ENCODE data around the gene SPOP. TPM values are rescaled to one million over a fixed set of nuclear protein-coding genes. Genes with fewer than 3 reads are reported as not detected.

Gene SPOP
- total RNA-seq, 1 experiment from 2014 or later: 52.3 TPM

GRCh38 chr17:49579522-49579921 lies 98.4 kb downstream of the SPOP start:
- TF ChIP-seq, protein P1, sequence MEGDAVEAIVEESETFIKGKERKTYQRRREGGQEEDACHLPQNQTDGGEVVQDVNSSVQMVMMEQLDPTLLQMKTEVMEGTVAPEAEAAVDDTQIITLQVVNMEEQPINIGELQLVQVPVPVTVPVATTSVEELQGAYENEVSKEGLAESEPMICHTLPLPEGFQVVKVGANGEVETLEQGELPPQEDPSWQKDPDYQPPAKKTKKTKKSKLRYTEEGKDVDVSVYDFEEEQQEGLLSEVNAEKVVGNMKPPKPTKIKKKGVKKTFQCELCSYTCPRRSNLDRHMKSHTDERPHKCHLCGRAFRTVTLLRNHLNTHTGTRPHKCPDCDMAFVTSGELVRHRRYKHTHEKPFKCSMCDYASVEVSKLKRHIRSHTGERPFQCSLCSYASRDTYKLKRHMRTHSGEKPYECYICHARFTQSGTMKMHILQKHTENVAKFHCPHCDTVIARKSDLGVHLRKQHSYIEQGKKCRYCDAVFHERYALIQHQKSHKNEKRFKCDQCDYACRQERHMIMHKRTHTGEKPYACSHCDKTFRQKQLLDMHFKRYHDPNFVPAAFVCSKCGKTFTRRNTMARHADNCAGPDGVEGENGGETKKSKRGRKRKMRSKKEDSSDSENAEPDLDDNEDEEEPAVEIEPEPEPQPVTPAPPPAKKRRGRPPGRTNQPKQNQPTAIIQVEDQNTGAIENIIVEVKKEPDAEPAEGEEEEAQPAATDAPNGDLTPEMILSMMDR (IDR thresholded peaks at IDR 0.05; ENCODE audit: unreplicated experiment): no peak
- no peak for DNase-seq (ENCODE audit: unreplicated experiment)
- intact Hi-C loops (cut with micrococcal nuclease): no loop called here
- Mint-ChIP-seq H3K27ac (ENCODE audit: low read depth, unreplicated experiment) (no peak overlapping the region), H3K4me1 (ENCODE audit: insufficient read depth, unreplicated experiment) (peaks cover 10% of the 10 kb centered on the region), H3K36me3 (ENCODE audit: insufficient read depth, unreplicated experiment) (no peaks in the 10 kb centered on the region), H3K4me3 (ENCODE audit: unreplicated experiment) (no peak overlapping the region), H3K9me3 (ENCODE audit: unreplicated experiment) (no peaks in the 10 kb centered on the region), H3K27me3 (ENCODE audit: insufficient read depth, unreplicated experiment) (no peaks in the 10 kb centered on the region)
- BruUV-seq (replicated peaks): no TSS peak
- POLR2A ChIA-PET: no interaction called here
- CTCF ChIA-PET: interaction anchor here (16.7 kb wide), 1 partner anchor 118 kb away, joined by 325 read pairs; no protein-coding TSS in a partner anchor

DNA sequence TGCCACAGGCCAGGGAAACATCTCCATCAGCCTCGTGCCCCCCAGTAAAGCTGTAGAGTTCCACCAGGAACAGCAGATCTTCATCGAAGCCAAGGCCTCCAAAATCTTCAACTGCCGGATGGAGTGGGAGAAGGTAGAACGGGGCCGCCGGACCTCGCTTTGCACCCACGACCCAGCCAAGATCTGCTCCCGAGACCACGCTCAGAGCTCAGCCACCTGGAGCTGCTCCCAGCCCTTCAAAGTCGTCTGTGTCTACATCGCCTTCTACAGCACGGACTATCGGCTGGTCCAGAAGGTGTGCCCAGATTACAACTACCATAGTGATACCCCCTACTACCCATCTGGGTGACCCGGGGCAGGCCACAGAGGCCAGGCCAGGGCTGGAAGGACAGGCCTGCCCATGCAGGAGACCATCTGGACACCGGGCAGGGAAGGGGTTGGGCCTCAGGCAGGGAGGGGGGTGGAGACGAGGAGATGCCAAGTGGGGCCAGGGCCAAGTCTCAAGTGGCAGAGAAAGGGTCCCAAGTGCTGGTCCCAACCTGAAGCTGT lies 98.9 kb downstream of the SPOP start:
- CTCF ChIA-PET: interaction anchor here (16.7 kb wide), 1 partner anchor 119 kb away, joined by 325 read pairs; no protein-coding TSS in a partner anchor
- intact Hi-C loops (cut with micrococcal nuclease): no loop called here
- BruUV-seq (replicated peaks): no TSS peak
- Mint-ChIP-seq H3K9me3 (ENCODE audit: unreplicated experiment) (no peaks in the 10 kb centered on the region), H3K4me3 (ENCODE audit: unreplicated experiment) (no peak overlapping the region), H3K27me3 (ENCODE audit: insufficient read depth, unreplicated experiment) (peaks cover 1% of the 10 kb centered on the region), H3K36me3 (ENCODE audit: insufficient read depth, unreplicated experiment) (no peaks in the 10 kb centered on the region), H3K4me1 (ENCODE audit: insufficient read depth, unreplicated experiment) (peaks cover 10% of the 10 kb centered on the region), H3K27ac (ENCODE audit: low read depth, unreplicated experiment) (no peak overlapping the region)
- TF ChIP-seq, protein P1 (IDR thresholded peaks at IDR 0.05; ENCODE audit: unreplicated experiment): no peak
- POLR2A ChIA-PET: no interaction called here
- no peak for DNase-seq (ENCODE audit: unreplicated experiment)

DNA sequence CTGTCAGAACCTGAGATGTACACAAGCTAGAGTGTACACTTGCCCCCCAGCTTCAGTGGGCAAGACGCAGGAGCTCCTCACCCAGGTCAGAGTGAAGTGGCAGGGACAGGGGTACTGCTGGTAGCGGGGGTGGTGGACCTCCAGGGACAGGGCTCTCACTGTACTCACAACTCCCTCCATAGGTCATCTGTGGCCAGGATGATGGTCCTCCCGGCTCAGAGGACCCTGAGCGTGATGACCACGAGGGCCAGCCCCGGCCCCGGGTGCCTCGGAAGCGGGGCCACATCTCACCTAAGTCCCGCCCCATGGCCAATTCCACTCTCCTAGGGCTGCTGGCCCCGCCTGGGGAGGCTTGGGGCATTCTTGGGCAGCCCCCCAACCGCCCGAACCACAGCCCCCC lies 99.5 kb downstream of the SPOP start:
- no peak for DNase-seq (ENCODE audit: unreplicated experiment)
- no peaks in the 10 kb centered on the region for H3K9me3 Mint-ChIP-seq (ENCODE audit: unreplicated experiment)
- H3K27ac Mint-ChIP-seq (ENCODE audit: low read depth, unreplicated experiment): no peak overlapping the region
- H3K4me1 Mint-ChIP-seq (ENCODE audit: insufficient read depth, unreplicated experiment): peaks cover 10% of the 10 kb centered on the region
- TF ChIP-seq, protein P1 (IDR thresholded peaks at IDR 0.05; ENCODE audit: unreplicated experiment): no peak
- H3K27me3 Mint-ChIP-seq (ENCODE audit: insufficient read depth, unreplicated experiment): peaks cover 7% of the 10 kb centered on the region
- intact Hi-C loops (cut with micrococcal nuclease): no loop called here
- H3K4me3 Mint-ChIP-seq (ENCODE audit: unreplicated experiment): no peak overlapping the region
- BruUV-seq (replicated peaks): no TSS peak
- H3K36me3 Mint-ChIP-seq (ENCODE audit: insufficient read depth, unreplicated experiment): no peaks in the 10 kb centered on the region
- ChIA-PET CTCF (interaction anchor here (0.7 to 16.7 kb wide), 3 partner anchors 8 to 119 kb away, joined by 3 to 325 read pairs (median 5); no protein-coding TSS in a partner anchor), POLR2A (no interaction called here)

DNA sequence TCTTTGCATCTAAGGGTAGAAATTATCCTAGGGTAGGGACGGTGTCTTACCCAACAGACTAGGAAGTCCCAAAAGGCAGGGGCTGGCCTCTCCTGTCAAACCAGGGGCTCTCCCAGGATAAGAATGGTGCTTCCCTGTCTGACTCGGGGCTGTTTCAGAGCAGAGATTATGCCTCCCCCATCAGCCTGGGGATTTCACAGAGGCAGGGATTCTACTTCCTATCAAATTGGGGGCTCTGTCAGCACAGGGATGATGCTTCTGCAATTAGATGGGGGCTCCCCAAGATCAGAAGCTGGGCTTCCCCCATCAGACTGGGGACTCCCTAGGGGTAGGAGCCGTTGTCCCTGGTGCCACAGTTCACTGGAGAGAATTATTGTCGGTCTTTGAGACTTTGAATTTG lies 99.9 kb downstream of the SPOP start:
- intact Hi-C loops (cut with micrococcal nuclease): no loop called here
- Mint-ChIP-seq H3K27ac (ENCODE audit: low read depth, unreplicated experiment) (no peak overlapping the region), H3K36me3 (ENCODE audit: insufficient read depth, unreplicated experiment) (no peaks in the 10 kb centered on the region), H3K4me1 (ENCODE audit: insufficient read depth, unreplicated experiment) (peaks cover 9% of the 10 kb centered on the region), H3K27me3 (ENCODE audit: insufficient read depth, unreplicated experiment) (peaks cover 12% of the 10 kb centered on the region), H3K4me3 (ENCODE audit: unreplicated experiment) (no peak overlapping the region), H3K9me3 (ENCODE audit: unreplicated experiment) (no peaks in the 10 kb centered on the region)
- TF ChIP-seq, protein P1 (IDR thresholded peaks at IDR 0.05; ENCODE audit: unreplicated experiment): no peak
- ChIA-PET CTCF (interaction anchor here (0.7 to 16.7 kb wide), 4 partner anchors 8 to 785 kb away, joined by 3 to 325 read pairs (median 4); no protein-coding TSS in a partner anchor), POLR2A (no interaction called here)
- no TSS peak for BruUV-seq (replicated peaks)
- no peak for DNase-seq (ENCODE audit: unreplicated experiment)
